Kidney (tissue), 14 donors: ENCODE data around the gene HLA-F. TPM values are rescaled to one million over a fixed set of nuclear protein-coding genes. Genes with fewer than 3 reads are reported as not detected.

Source experiments
- DNase-seq, 5 donors: peaks; one replicate each; pipeline ENCODE4 v3.0.0-alpha.2; 2013 to 2020
- FAIRE-seq: peaks from 2 replicates; lab custom pipeline; 2012; peaks lifted over from hg19 to GRCh38; lab: Jason Lieb, UNC
- H3K27ac ChIP-seq, 2 donors: one replicate each; pipeline ENCODE4 v1.7.0; 2013; ENCODE audit warnings: low read depth in 2 of 2, low read length in 2 of 2, inconsistent platforms in 1 of 2
- H3K27me3 ChIP-seq: one replicate; pipeline ENCODE4 v1.7.1; 2013; ENCODE audit warnings: low read length, inconsistent platforms; ENCODE audit not compliant: control insufficient read depth, insufficient read depth
- H3K36me3 ChIP-seq, 3 donors: one replicate each; pipeline versions ENCODE4 v1.7.0 to v1.7.1; 2013; ENCODE audit warnings: low read length in 3 of 3, control low read depth in 1 of 3, inconsistent platforms in 1 of 3; ENCODE audit not compliant: insufficient read depth in 3 of 3, control insufficient read depth in 2 of 3
- H3K4me1 ChIP-seq, 3 donors: one replicate each; pipeline versions ENCODE4 v1.7.0 to v1.7.1; 2013; ENCODE audit warnings: low read length in 3 of 3, inconsistent platforms in 1 of 3, low read depth in 1 of 3; ENCODE audit not compliant: control insufficient read depth in 2 of 3, insufficient read depth in 2 of 3
- H3K4me3 ChIP-seq, 3 donors: one replicate each; pipeline versions ENCODE4 v1.7.0 to v1.8.1; 2013; ENCODE audit warnings: low read length in 3 of 3, control low read depth in 1 of 3, inconsistent platforms in 1 of 3
- H3K9ac ChIP-seq, 3 donors: one replicate each; pipeline versions ENCODE4 v1.7.0 to v1.7.1; 2013; ENCODE audit warnings: low read length in 3 of 3, control low read depth in 1 of 3, inconsistent platforms in 1 of 3
- H3K9me3 ChIP-seq, 3 donors: one replicate each; pipeline versions ENCODE4 v1.7.0 to v1.7.1; 2013; ENCODE audit warnings: low read length in 3 of 3, control low read depth in 1 of 3, inconsistent platforms in 1 of 3; ENCODE audit not compliant: control insufficient read depth in 2 of 3, insufficient read depth in 1 of 3
- CTCF ChIP-seq: IDR thresholded peaks from 3 replicates; pipeline ENCODE4 v1.5.1; 2012; ENCODE audit warnings: mild to moderate bottlenecking, moderate library complexity, borderline replicate concordance; ENCODE audit not compliant: insufficient read depth; ENCODE audit errors: extremely low read depth
- intact Hi-C: fragments of 100-400 bp; cut with DNase I; formaldehyde crosslinking; loops from one replicate; pipeline ENCODE4 v1.11.1; 2022
- polyA plus RNA-seq: library from polyadenylated mRNA; stranded (reverse); fragments of 350-450 nt; fragmentation: Illumina TruSeq; extraction: RNeasy Lipid Tissue Mini Kit (QIAGEN cat#74804); gene quantifications from one replicate; pipeline ENCODE4 v1.2.3, GENCODE V29; 2014; ENCODE audit warnings: low read depth, low replicate concordance; ENCODE audit not compliant: insufficient read depth
- total RNA-seq: library from RNA; stranded (reverse); fragmentation: NEBNext Ultra II Directional; extraction: Animal tissue kit (Norgen Biotek cat#: 25700); gene quantifications from one replicate; pipeline ENCODE4 v1.2.1, GENCODE V29; 2021
- donor health status: control.
- donor health status: control.
- donor health status: control.
- donor health status: control.
- donor health status: control.
- donor health status: DM: yes; HTN: yes; CAD: no.
- donor health status: Normal renal cell carcinoma (clear cell type).

Gene HLA-F
- total and polyA plus RNA-seq, 2 donors from 2014 or later = 52.1 to 87.8 TPM

GRCh38 chr6:29757282-29757681, 34.0 kb downstream of the HLA-F start:
- intact Hi-C loops = no loop called here
- peaks cover 19% of the 10 kb centered on the region for H3K27me3 ChIP-seq
- H3K27ac ChIP-seq = no peak overlapping the region
- H3K4me1 ChIP-seq = no peaks in the 10 kb centered on the region
- DNase-seq = no peak
- no peak for FAIRE-seq
- H3K4me3 ChIP-seq = no peak overlapping the region
- no peak for TF ChIP-seq CTCF
- H3K9me3 ChIP-seq = no peaks in the 10 kb centered on the region
- no peaks in the 10 kb centered on the region for H3K36me3 ChIP-seq
- no peak overlapping the region for H3K9ac ChIP-seq

- intact Hi-C loops = no loop called here
- DNase-seq = no peak
- Histone ChIP-seq H3K27ac (no peak overlapping the region), H3K4me1 (no peaks in the 10 kb centered on the region), H3K4me3 (no peak overlapping the region), H3K9me3 (no peaks in the 10 kb centered on the region), H3K27me3 (peaks cover 19% of the 10 kb centered on the region), H3K36me3 (no peaks in the 10 kb centered on the region), H3K9ac (no peak overlapping the region)
- FAIRE-seq = no peak
- TF ChIP-seq CTCF = no peak
Observed at GRCh38 chr6:29757701-29758293, 34.6 kb downstream of the HLA-F start.

GRCh38 chr6:29758761-29759160, 35.5 kb downstream of the HLA-F start:
- no peak overlapping the region for H3K27ac ChIP-seq
- DNase-seq = no peak
- no peak overlapping the region for H3K9ac ChIP-seq
- peaks cover 19% of the 10 kb centered on the region for H3K27me3 ChIP-seq
- TF ChIP-seq CTCF = no peak
- H3K4me3 ChIP-seq = no peak overlapping the region
- intact Hi-C loops = no loop called here
- H3K36me3 ChIP-seq = no peaks in the 10 kb centered on the region
- FAIRE-seq = no peak
- no peaks in the 10 kb centered on the region for H3K9me3 ChIP-seq
- H3K4me1 ChIP-seq = no peaks in the 10 kb centered on the region

GRCh38 chr6:29759457-29759856, 36.2 kb downstream of the HLA-F start:
- Histone ChIP-seq H3K9me3 (no peaks in the 10 kb centered on the region), H3K36me3 (no peaks in the 10 kb centered on the region), H3K27me3 (peaks cover 19% of the 10 kb centered on the region), H3K27ac (no peak overlapping the region), H3K4me3 (no peak overlapping the region), H3K9ac (no peak overlapping the region), H3K4me1 (no peaks in the 10 kb centered on the region)
- FAIRE-seq = no peak
- intact Hi-C loops = no loop called here
- no peak for DNase-seq
- no peak for TF ChIP-seq CTCF
